Ramos (cell line): Measurements from ENCODE around the gene HTR2C.
"Not testable (repeated sequence)": the region's sequence is repeated elsewhere in the genome, so short reads cannot be mapped to it uniquely, and the experiment has no call there.

Source experiments
- in situ Hi-C: fragments of 300-500 bp; cut with MboI; formaldehyde crosslinking; loops from one replicate; pipeline ENCODE4 v1.14.3; 2022; ENCODE audit warnings: low sequenced_read_pairs; ENCODE audit not compliant: unreplicated experiment

Gene HTR2C

GRCh38 chrX:114710571-114710970 lies 126.7 kb downstream of the HTR2C start:
- in situ Hi-C loops = no loop called here

DNA sequence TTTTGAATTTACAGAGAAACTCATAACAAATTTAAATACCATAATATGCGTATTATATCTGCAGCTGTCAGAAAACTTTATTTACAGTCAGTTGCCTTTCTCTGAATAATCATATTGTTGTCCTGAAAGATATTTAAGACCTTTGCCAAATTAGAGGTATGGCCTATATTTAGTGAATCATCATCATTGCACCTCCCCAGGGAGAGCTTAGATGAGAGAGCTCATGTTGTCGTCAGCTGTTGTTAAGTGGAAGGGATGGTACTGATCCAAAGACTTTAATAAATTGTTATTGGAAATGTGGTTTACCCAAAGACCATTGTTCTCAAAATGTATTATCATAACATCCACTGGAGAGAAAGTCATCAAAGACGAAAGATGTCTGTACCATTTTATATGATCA lies 128.6 kb downstream of the HTR2C start:
- in situ Hi-C loops = no loop called here

GRCh38 chrX:114715096-114715495 lies 131.2 kb downstream of the HTR2C start:
- in situ Hi-C loops = no loop called here

- in situ Hi-C loops = no loop called here
Observed at GRCh38 chrX:114717921-114718320, 134.0 kb downstream of the HTR2C start.

- in situ Hi-C loops = no loop called here
Observed at GRCh38 chrX:114766541-114766940, 182.7 kb downstream of the HTR2C start.

DNA sequence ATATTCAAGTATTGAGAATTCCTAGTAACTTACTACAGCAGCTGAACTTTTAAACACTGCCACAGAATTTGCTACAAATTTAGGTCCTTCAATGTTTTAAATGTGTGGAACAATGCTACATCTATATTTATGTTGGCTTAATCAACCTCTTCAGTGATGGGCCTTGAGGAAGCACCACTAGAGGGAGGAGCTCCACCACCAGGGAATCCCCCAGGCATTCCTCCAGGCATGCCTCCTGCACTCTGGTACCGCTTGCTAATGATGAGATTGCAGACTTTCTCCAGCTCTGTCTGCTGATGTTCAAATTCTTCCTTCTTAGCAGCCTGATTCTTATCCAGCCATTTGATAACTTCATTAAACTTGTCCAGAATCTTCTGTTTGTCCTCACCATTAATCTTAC lies 190.8 kb downstream of the HTR2C start:
- in situ Hi-C loops = no loop called here

DNA sequence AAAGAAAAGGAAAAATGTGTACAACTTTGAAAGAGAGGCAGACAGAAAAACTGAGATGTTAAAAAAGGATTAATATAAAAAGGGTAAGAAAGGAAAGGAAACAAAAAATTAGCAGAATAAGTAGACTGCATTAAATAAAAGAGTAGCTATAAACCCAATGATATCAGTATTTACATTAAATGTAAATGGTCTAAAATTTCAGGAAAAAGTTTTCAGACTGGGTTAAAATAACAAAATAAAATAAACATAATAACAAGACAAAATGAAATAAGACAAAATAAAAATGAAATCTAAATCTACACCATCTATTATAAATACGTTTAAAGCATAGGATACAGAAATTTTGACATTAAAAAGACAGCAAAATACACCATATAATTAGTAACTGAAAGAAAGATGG lies 199.0 kb downstream of the HTR2C start:
- in situ Hi-C loops = no loop called here

DNA sequence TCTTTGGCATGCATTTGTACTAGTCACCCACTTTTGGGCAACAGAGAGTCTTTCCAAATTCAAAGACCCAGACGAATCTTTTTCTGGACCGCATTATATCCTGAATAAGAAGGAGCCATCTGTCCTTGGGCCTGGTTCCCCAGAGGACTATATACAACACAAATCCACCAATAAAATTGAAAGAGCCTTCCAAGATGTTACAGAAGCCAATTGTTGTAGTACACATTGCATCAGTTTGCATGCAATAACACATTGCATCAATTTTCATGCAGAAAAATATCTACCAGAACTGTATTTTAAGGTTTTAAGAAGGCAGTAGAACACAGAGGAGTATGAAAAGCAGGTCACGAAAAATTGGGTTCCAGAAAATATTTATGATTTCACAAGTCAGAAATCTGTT lies 203.2 kb downstream of the HTR2C start:
- in situ Hi-C loops = no loop called here

- in situ Hi-C loops = no loop called here
Observed at GRCh38 chrX:114797494-114797893, 213.6 kb downstream of the HTR2C start.

- in situ Hi-C loops = no loop called here
Observed at GRCh38 chrX:114798907-114799306, 215.0 kb downstream of the HTR2C start.

- in situ Hi-C loops = no loop called here
Observed at GRCh38 chrX:114800719-114801118, 216.8 kb downstream of the HTR2C start.

DNA sequence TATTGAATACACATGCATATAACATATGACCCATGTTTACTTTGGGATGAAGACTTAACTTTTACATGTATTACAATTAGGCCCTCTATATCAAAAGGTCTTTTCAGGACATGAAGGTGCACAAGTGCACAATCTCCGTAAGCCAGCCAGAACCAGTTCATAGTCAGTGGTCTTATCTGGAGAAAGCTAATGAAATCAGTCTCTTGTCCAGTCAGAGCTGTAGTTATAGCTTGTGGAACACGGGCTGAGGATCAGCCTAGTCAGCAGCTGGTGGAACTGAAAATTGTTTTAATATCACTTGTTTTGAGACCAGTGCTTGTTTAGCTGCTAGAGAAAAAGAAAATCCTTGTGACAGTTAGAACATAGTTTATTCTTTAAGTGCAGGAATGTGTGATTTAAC lies 235.6 kb downstream of the HTR2C start:
- in situ Hi-C loops = no loop called here

GRCh38 chrX:114841051-114841450 lies 257.2 kb downstream of the HTR2C start:
- in situ Hi-C loops = no loop called here

GRCh38 chrX:114842181-114842580 lies 258.3 kb downstream of the HTR2C start:
- in situ Hi-C loops = no loop called here

DNA sequence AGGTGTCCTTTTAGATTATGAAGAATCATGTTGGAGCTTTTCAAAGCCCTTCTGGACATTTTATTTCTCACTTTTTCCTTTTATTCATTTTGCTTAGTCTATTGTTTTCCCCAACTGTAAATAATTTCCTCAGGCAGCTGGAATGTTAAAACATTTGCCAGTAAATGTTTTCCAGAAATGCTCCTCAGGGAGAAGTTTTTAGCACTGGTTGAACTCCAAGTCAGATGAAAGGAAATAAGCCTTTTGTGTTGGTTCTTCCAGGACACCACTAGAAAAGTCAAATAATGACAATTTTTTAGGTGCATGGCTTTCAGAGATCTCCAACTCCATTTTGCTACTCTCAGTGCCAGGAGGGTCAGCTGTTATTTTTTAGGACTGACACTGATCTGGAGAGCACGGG lies 305.6 kb downstream of the HTR2C start:
- in situ Hi-C loops = no loop called here

DNA sequence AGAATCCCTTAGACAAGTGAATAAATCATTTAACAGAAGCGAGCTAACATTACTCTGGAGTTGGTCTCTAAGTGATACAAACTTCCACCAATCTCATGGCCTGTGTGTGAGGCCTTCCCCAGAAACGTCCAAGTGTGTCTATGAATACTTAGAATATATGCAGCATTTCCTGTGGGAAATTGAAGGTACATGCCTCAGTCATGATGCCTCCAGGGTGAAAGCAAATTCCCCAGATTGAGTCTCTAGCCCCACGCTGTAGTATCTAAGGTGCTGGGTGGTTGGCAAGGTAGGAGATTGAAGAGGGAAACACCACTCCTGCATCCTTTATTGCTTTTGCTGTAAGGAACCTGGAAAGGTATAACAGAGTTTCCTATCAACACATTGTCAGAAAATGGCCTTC lies 319.7 kb downstream of the HTR2C start:
- in situ Hi-C loops = no loop called here

GRCh38 chrX:114905251-114905650 lies 321.4 kb downstream of the HTR2C start:
- in situ Hi-C loops = no loop called here

GRCh38 chrX:114906984-114907510 lies 323.2 kb downstream of the HTR2C start:
- in situ Hi-C loops = no loop called here

DNA sequence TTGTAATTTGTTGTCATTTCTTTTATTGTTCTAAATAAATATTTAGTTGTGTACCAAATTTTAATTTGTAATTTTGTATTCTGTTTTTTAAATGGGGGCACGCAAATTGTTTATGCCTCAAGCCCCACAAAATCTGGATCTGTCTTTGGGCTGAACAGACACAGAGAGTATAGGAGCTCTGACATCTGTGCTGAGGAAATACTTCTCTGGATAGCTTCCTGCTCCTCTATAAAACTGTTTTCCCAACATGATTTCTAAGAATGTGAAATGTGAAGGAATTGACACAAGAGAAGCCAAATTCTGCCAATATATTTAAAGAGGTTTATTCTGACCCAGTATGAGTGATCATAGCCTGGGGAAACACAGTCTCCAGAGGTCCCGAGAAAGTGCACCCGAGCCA lies 340.5 kb downstream of the HTR2C start:
- in situ Hi-C loops = no loop called here

DNA sequence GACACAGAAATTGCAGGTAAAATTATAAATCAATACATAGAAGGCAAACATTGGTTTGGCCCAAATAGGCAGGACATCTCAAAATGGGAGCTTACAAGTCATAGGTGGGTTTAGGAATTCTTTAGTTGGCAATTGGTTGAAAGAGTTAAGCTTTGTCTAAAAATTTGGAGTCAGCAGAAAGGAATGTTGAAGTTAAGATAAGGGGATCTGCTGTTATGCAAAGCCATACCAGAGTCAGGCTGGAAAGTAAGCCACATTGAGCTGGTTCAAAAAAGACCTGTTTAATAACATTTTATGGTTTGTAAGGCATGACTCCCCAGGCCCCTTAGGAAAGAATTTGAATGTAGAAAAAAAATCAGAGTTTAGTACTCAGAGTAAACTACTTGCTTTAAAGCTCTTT lies 341.0 kb downstream of the HTR2C start:
- in situ Hi-C loops = no loop called here

DNA sequence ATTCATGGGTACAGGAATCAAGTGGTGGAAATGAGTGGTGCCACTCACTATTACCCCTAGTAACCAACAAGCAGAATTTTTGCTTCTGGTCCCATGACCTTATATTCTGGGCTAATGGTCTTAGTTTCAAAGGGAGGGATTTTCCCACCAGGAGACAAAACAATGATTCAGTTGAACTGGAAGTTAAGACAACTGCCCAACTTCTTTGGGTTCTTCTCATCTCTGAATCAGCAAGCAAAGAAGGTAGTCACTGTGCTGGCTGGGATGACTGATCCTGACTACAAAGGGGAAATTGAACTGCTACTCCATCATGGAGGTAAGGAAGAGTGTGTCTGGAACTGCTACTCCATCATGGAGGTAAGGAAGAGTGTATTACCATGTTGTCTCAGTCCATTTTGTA lies 346.3 kb downstream of the HTR2C start:
- in situ Hi-C loops = no loop called here

GRCh38 chrX:114932550-114932949 lies 348.7 kb downstream of the HTR2C start:
- in situ Hi-C loops = no loop called here

DNA sequence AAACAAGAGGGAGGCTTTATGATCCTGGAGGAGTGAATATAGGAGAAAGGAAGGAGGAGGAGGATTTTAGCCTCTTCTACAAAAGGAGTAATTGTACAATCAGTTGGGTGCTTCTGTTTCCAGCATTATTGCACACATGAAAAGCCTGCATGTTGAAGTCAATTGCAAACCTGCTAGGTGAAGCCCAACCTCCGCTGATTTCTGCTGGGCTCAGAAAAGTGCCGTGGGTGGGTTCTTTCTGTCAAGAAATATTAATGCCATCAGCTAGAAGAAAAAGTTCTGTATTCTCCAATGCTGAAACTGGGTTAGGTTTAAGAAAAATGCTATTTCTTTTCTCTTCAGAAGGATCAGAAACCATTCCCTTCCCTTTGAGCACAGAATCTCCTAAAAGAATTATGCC lies 349.4 kb downstream of the HTR2C start:
- in situ Hi-C loops = not testable (repeated sequence)
